Measurements from ENCODE around the gene CTIF.

The CTIF gene

GRCh38 chr18:48527461-48527860 is 11.4 kb upstream of the CTIF start:
- Histone ChIP-seq H3K9me3 (ENCODE audit: severe bottlenecking) (no peaks in the 10 kb centered on the region), H3K4me3 (ENCODE audit: severe bottlenecking) (no peak overlapping the region), H3K27ac (ENCODE audit: poor library complexity, severe bottlenecking) (no peak overlapping the region), H3K27me3 (ENCODE audit: insufficient read depth, poor library complexity, severe bottlenecking) (no peaks in the 10 kb centered on the region), H3K36me3 (ENCODE audit: low read depth) (no peaks in the 10 kb centered on the region), H3K4me1 (ENCODE audit: insufficient read depth, poor library complexity, severe bottlenecking) (peaks cover 9% of the 10 kb centered on the region)
- no peak for TF ChIP-seq CTCF (IDR thresholded peaks at IDR 0.05; ENCODE audit: poor library complexity, severe bottlenecking)
- DNase-seq (ENCODE audit: low spot score) = no peak
- ATAC-seq (ENCODE audit: low read depth) = no peak

- H3K27ac ChIP-seq (ENCODE audit: poor library complexity, severe bottlenecking) = no peak overlapping the region
- DNase-seq (ENCODE audit: low spot score) (no peak), ATAC-seq (ENCODE audit: low read depth) (no peak)
- no peaks in the 10 kb centered on the region for H3K9me3 ChIP-seq (ENCODE audit: severe bottlenecking)
- H3K4me1 ChIP-seq (ENCODE audit: insufficient read depth, poor library complexity, severe bottlenecking) = peaks cover 9% of the 10 kb centered on the region
- no peaks in the 10 kb centered on the region for H3K36me3 ChIP-seq (ENCODE audit: low read depth)
- TF ChIP-seq CTCF (IDR thresholded peaks at IDR 0.05; ENCODE audit: poor library complexity, severe bottlenecking) = no peak
- H3K4me3 ChIP-seq (ENCODE audit: severe bottlenecking) = no peak overlapping the region
- no peaks in the 10 kb centered on the region for H3K27me3 ChIP-seq (ENCODE audit: insufficient read depth, poor library complexity, severe bottlenecking)
Observed at GRCh38 chr18:48528861-48529260, 10.0 kb upstream of the CTIF start.

GRCh38 chr18:48529796-48530195 is 9.0 kb upstream of the CTIF start:
- ATAC-seq (ENCODE audit: low read depth) (peak; percentile 92), DNase-seq (ENCODE audit: low spot score) (no peak)
- TF ChIP-seq CTCF (IDR thresholded peaks at IDR 0.05; ENCODE audit: poor library complexity, severe bottlenecking) = no peak
- Histone ChIP-seq H3K27ac (ENCODE audit: poor library complexity, severe bottlenecking) (peak overlapping the region; percentile 22), H3K4me1 (ENCODE audit: insufficient read depth, poor library complexity, severe bottlenecking) (peaks cover 9% of the 10 kb centered on the region), H3K27me3 (ENCODE audit: insufficient read depth, poor library complexity, severe bottlenecking) (no peaks in the 10 kb centered on the region), H3K4me3 (ENCODE audit: severe bottlenecking) (no peak overlapping the region), H3K36me3 (ENCODE audit: low read depth) (no peaks in the 10 kb centered on the region), H3K9me3 (ENCODE audit: severe bottlenecking) (no peaks in the 10 kb centered on the region)

- Histone ChIP-seq H3K4me3 (ENCODE audit: severe bottlenecking) (no peak overlapping the region), H3K27ac (ENCODE audit: poor library complexity, severe bottlenecking) (peak overlapping the region; percentile 22), H3K27me3 (ENCODE audit: insufficient read depth, poor library complexity, severe bottlenecking) (no peaks in the 10 kb centered on the region), H3K36me3 (ENCODE audit: low read depth) (no peaks in the 10 kb centered on the region), H3K9me3 (ENCODE audit: severe bottlenecking) (no peaks in the 10 kb centered on the region), H3K4me1 (ENCODE audit: insufficient read depth, poor library complexity, severe bottlenecking) (peaks cover 9% of the 10 kb centered on the region)
- DNase-seq (ENCODE audit: low spot score) (no peak), ATAC-seq (ENCODE audit: low read depth) (no peak)
- no peak for TF ChIP-seq CTCF (IDR thresholded peaks at IDR 0.05; ENCODE audit: poor library complexity, severe bottlenecking)
Observed at GRCh38 chr18:48530399-48531081, 8.3 kb upstream of the CTIF start.

GRCh38 chr18:48531082-48531403 is 7.8 kb upstream of the CTIF start:
- no peak for TF ChIP-seq CTCF (IDR thresholded peaks at IDR 0.05; ENCODE audit: poor library complexity, severe bottlenecking)
- no peak for DNase-seq (ENCODE audit: low spot score)
- peaks cover 9% of the 10 kb centered on the region for H3K4me1 ChIP-seq (ENCODE audit: insufficient read depth, poor library complexity, severe bottlenecking)
- no peak for ATAC-seq (ENCODE audit: low read depth)
- no peaks in the 10 kb centered on the region for H3K36me3 ChIP-seq (ENCODE audit: low read depth)
- H3K4me3 ChIP-seq (ENCODE audit: severe bottlenecking) = no peak overlapping the region
- H3K9me3 ChIP-seq (ENCODE audit: severe bottlenecking) = no peaks in the 10 kb centered on the region
- no peaks in the 10 kb centered on the region for H3K27me3 ChIP-seq (ENCODE audit: insufficient read depth, poor library complexity, severe bottlenecking)
- H3K27ac ChIP-seq (ENCODE audit: poor library complexity, severe bottlenecking) = no peak overlapping the region
